ENCODE data around the gene SCAF4. TPM values are rescaled to one million over a fixed set of nuclear protein-coding genes. Genes with fewer than 3 reads are reported as not detected.

The SCAF4 gene
- total and polyA plus RNA-seq, 2 of the 8 experiments (the other 6 are each of a cell fraction or from before 2014, with no cell fraction given): 28.9 to 55.1 TPM

GRCh38 chr21:31752967-31753366, 21.0 kb upstream of the SCAF4 start (continued):
- TF ChIP-seq, protein P1, sequence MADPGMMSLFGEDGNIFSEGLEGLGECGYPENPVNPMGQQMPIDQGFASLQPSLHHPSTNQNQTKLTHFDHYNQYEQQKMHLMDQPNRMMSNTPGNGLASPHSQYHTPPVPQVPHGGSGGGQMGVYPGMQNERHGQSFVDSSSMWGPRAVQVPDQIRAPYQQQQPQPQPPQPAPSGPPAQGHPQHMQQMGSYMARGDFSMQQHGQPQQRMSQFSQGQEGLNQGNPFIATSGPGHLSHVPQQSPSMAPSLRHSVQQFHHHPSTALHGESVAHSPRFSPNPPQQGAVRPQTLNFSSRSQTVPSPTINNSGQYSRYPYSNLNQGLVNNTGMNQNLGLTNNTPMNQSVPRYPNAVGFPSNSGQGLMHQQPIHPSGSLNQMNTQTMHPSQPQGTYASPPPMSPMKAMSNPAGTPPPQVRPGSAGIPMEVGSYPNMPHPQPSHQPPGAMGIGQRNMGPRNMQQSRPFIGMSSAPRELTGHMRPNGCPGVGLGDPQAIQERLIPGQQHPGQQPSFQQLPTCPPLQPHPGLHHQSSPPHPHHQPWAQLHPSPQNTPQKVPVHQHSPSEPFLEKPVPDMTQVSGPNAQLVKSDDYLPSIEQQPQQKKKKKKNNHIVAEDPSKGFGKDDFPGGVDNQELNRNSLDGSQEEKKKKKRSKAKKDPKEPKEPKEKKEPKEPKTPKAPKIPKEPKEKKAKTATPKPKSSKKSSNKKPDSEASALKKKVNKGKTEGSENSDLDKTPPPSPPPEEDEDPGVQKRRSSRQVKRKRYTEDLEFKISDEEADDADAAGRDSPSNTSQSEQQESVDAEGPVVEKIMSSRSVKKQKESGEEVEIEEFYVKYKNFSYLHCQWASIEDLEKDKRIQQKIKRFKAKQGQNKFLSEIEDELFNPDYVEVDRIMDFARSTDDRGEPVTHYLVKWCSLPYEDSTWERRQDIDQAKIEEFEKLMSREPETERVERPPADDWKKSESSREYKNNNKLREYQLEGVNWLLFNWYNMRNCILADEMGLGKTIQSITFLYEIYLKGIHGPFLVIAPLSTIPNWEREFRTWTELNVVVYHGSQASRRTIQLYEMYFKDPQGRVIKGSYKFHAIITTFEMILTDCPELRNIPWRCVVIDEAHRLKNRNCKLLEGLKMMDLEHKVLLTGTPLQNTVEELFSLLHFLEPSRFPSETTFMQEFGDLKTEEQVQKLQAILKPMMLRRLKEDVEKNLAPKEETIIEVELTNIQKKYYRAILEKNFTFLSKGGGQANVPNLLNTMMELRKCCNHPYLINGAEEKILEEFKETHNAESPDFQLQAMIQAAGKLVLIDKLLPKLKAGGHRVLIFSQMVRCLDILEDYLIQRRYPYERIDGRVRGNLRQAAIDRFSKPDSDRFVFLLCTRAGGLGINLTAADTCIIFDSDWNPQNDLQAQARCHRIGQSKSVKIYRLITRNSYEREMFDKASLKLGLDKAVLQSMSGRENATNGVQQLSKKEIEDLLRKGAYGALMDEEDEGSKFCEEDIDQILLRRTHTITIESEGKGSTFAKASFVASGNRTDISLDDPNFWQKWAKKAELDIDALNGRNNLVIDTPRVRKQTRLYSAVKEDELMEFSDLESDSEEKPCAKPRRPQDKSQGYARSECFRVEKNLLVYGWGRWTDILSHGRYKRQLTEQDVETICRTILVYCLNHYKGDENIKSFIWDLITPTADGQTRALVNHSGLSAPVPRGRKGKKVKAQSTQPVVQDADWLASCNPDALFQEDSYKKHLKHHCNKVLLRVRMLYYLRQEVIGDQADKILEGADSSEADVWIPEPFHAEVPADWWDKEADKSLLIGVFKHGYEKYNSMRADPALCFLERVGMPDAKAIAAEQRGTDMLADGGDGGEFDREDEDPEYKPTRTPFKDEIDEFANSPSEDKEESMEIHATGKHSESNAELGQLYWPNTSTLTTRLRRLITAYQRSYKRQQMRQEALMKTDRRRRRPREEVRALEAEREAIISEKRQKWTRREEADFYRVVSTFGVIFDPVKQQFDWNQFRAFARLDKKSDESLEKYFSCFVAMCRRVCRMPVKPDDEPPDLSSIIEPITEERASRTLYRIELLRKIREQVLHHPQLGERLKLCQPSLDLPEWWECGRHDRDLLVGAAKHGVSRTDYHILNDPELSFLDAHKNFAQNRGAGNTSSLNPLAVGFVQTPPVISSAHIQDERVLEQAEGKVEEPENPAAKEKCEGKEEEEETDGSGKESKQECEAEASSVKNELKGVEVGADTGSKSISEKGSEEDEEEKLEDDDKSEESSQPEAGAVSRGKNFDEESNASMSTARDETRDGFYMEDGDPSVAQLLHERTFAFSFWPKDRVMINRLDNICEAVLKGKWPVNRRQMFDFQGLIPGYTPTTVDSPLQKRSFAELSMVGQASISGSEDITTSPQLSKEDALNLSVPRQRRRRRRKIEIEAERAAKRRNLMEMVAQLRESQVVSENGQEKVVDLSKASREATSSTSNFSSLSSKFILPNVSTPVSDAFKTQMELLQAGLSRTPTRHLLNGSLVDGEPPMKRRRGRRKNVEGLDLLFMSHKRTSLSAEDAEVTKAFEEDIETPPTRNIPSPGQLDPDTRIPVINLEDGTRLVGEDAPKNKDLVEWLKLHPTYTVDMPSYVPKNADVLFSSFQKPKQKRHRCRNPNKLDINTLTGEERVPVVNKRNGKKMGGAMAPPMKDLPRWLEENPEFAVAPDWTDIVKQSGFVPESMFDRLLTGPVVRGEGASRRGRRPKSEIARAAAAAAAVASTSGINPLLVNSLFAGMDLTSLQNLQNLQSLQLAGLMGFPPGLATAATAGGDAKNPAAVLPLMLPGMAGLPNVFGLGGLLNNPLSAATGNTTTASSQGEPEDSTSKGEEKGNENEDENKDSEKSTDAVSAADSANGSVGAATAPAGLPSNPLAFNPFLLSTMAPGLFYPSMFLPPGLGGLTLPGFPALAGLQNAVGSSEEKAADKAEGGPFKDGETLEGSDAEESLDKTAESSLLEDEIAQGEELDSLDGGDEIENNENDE (IDR thresholded peaks at IDR 0.05; ENCODE audit: insufficient replicate concordance, low read length): no peak
- no peak for TF ChIP-seq NANOG (IDR thresholded peaks at IDR 0.05; ENCODE audit: insufficient read depth, low read depth, low read length, poor library complexity, severe bottlenecking)
- TF ChIP-seq EP300 (IDR thresholded peaks at IDR 0.05; ENCODE audit: borderline replicate concordance in 1 of 2, low read depth in 2 of 2, low read length in 2 of 2): no peak
- TF ChIP-seq CTBP2 (IDR thresholded peaks at IDR 0.05; ENCODE audit: borderline replicate concordance, insufficient read depth, insufficient read length, low read length): no peak
